AG20443 (cell line): Measurements from ENCODE around the gene HK2.
"Not testable (repeated sequence)": the region's sequence is repeated elsewhere in the genome, so short reads cannot be mapped to it uniquely, and the experiment has no call there.

Source experiments
- DNase-seq: peaks from one replicate; pipeline ENCODE4 v3.0.0; 2012; ENCODE audit warnings: low spot score, mixed read lengths

HK2 gene

GRCh38 chr2:74834792-74835755 lies 1.1 kb downstream of the HK2 start:
- peak; percentile 58 for DNase-seq

GRCh38 chr2:74835831-74836674 lies 2.1 kb downstream of the HK2 start:
- peak; percentile 51 for DNase-seq

- DNase-seq: no peak
Measured at GRCh38 chr2:74836675-74837401, 2.9 kb downstream of the HK2 start.

DNA sequence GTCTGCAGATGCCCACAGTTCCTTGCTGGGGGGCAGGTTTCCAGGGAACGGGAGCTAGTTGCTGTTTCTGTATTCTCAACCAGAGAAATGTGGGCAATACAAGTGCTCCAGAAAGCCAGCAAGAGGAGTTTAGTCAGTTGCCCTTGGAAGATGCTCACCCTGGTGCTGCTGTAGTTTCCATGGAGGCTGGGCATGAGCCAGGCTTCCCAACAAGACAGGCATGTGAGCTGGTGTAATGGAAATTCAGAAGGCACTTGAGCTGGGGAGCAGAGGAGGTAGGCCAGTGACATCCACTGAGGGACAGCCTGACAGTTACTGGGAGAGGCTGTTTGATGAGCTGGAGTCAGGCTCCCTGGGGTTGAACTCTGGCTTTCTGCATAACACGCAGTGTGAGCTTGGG lies 7.7 kb downstream of the HK2 start:
- DNase-seq: no peak

GRCh38 chr2:74843433-74843832 lies 9.5 kb downstream of the HK2 start:
- peak; percentile 61 for DNase-seq

DNA sequence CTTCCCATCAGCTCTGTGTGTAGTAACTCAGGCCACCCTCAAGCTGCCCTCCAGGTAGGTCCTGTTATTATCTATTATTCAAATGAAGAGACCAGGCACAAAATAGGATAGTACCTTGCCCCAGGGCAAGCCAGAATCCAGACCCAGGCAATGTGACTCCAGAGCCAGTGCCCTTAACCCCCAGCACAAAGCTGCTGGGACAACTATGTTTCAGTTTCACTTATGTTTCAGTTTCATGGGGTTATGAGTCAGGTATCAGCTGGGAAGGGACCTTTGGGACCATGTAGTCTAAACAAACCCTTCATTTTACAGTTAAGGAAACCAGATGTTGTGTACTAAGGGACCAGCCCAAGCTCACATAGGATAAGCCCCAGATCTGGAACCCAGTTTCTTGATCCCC lies 10.0 kb downstream of the HK2 start:
- peak; percentile 63 for DNase-seq

DNA sequence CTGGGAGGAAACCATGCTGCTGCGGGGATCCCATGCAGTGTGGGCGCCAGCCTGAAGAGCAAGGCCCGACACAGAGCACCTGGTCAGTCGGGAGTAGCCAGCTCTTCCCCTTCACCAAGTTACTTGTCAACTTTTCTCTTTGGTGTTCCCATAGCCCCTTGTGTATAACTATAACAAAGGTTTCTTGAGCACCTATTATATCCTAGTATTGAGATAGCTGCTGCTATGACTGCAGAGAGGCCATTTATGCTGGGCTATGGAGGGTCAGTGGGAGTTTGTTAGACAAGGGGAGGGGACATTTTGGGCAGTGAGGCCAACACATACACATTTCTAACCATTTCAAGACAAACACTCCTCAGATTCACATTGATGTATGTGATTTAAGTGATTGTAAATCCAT lies 10.8 kb downstream of the HK2 start:
- no peak for DNase-seq

- DNase-seq: peak; percentile 89
Measured at GRCh38 chr2:74845217-74845751, 11.4 kb downstream of the HK2 start.

- no peak for DNase-seq
Measured at GRCh38 chr2:74845991-74846390, 12.1 kb downstream of the HK2 start.

DNA sequence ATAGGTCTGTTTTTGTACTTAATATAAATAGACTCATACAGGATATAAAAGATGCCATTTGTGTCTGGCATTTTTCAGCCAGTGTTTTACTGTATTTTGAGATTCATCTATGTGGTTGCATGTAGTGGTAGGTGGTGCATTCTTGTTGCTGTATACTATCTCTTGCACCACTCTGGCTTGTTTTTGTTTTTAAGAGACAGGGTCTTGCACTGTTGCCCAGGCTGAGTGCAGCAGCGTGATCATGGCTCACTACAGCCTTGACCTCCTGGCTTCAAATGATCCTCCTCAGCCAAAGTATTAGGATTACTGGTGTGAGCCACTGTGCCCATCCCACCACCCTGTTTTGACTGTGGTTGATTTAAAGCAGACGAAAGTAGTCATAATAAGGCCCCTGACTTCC lies 12.6 kb downstream of the HK2 start:
- no peak for DNase-seq

- no peak for DNase-seq
Measured at GRCh38 chr2:74847070-74847858, 13.3 kb downstream of the HK2 start.

GRCh38 chr2:74849228-74849892 lies 15.4 kb downstream of the HK2 start:
- no peak for DNase-seq

DNA sequence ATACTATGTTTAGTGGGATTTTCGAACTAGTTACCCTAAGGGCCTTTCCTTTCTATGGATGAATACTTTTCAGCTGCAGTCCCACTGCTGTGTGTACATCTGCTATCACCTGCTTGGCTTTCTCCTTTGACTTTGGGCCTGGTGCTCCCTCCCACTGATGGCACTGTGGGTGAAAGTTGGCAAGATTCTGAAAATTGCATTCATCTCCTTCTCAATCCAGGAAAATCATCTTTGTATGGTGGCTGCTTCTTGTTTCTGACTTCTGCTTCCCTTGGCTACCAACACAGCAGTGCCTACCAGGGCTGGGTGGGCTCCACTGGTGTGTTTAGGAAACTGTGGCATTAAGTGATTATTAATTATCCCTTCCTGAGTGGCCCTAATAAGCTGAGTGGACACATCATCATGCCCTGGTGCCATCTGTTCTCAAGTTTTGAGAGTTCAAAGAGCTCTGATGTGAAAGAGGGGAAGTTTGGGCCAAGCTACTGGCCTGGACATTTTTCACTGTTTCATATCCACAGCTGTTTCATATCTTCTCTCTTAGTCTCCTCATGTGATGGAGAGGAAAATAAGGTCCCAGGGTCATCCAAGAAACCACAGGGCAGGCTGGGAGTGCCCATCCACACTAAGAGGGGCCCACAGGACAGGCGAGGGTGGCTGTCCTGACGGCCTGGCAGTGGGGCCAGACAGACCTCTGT lies 16.7 kb downstream of the HK2 start:
- no peak for DNase-seq

GRCh38 chr2:74851191-74851566 lies 17.3 kb downstream of the HK2 start:
- no peak for DNase-seq

GRCh38 chr2:74853360-74853759 lies 19.4 kb downstream of the HK2 start:
- not testable (repeated sequence) for DNase-seq

GRCh38 chr2:74854401-74854800 lies 20.5 kb downstream of the HK2 start:
- DNase-seq: no peak

DNA sequence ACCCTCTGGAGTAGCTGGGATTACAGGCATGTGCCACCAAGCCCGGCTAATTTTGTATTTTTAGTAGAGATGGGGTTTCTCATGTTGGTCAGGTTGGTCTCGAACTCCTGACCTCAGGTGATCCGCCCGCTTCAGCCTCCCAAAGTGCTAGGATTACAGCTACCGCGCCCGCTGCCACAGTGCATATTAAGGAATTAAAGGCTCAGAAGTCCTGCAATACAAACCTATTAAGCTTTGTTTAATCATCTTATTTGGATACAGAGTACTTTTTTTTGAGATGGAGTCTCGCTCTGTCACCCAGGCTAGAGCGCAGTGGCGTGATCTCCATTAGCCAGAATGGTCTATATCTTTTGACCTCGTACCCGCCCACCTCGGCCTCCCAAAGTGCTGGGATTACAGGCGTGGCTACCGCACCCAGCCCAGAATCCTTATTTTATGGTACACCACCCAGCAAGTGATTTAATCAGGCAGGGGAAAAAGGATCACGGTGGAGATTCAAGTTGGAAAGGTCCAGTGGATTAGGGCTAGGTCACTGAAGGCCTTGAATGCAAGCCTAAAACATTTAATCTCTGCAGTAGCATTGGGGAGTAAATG lies 21.3 kb downstream of the HK2 start:
- not testable (repeated sequence) for DNase-seq

- DNase-seq: no peak
Measured at GRCh38 chr2:74856004-74856578, 22.2 kb downstream of the HK2 start.

DNA sequence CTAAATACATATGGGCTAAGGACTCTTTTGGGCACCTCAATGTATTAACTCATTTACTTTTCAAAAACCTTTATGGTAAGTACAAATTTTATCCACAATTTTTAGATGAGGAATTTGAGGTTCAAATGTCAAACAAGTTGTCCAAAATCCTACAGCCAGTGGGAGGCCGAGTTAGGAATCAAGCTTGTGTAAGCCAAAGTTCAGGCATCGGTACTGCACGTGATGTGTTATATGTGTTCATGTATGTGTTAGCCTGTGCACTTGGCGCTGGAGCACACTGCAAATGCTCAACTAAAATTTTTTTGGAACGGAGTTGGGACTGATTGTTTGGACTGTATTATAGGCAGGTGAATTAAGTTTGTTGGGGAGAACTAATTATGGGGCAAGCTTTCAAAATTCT lies 22.7 kb downstream of the HK2 start:
- DNase-seq: no peak
